Stomach (tissue), 4 donors: ENCODE results near the gene MANSC1.

ENCODE experiments used
- CTCF ChIP-seq, 7 experiments: fragments of 450-650 bp in 4 of 7; fragments of 200-600 bp in 3 of 7; sonication (generic) in 3 of 7; IDR thresholded peaks; one replicate each; pipeline ENCODE4 v1.5.1; 2016 to 2019; ENCODE audit warnings: antibody characterized with exemption in 7 of 7, control low read depth in 2 of 7, mild to moderate bottlenecking in 1 of 7
- EP300 ChIP-seq: sonication (generic); formaldehyde crosslinking; IDR thresholded peaks from one replicate; pipeline ENCODE4 v1.6.1; 2017; ENCODE audit warnings: antibody characterized with exemption
- POLR2A ChIP-seq, 4 donors: fragments of 450-650 bp; IDR thresholded peaks; one replicate each; pipeline ENCODE4 v1.6.1; 2016; ENCODE audit warnings: antibody characterized with exemption in 4 of 4, control low read depth in 2 of 4, mild to moderate bottlenecking in 1 of 4, moderate library complexity in 1 of 4
- POLR2AphosphoS5 ChIP-seq, 3 donors: sonication (generic); formaldehyde crosslinking; IDR thresholded peaks; one replicate each; pipeline ENCODE4 v1.6.1; 2016; ENCODE audit warnings: antibody characterized with exemption in 3 of 3

- no peak for TF ChIP-seq CTCF (IDR thresholded peaks at IDR 0.05)
- TF ChIP-seq POLR2A (IDR thresholded peaks at IDR 0.05): no peak
- no peak for TF ChIP-seq POLR2AphosphoS5 (IDR thresholded peaks at IDR 0.05)
- TF ChIP-seq EP300: no peak
These were observed 16.8 kb upstream of the MANSC1 start for GRCh38 chr12:12366701-12367481.
